ENCODE results near the gene TENM4.

The TENM4 gene

DNA sequence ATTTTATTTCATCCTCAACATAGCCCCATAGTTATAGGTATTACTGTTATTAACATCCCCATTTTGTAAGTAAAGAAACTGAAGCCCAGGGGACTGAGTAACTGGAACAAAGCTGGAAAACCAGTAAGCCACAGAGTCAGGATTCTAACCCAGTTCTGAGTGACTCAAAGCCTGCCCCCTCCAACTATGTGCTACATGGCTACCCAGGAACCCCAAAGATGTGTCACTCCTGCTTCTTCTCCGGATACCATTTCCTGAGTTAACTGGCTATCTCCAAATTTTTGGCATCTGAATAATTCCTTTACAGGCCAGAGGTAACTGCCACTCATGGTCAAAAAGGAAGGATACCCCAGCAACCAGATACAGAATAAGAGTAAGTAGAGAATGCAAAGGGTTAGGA lies 43.6 kb downstream of the TENM4 start:
- H3K27me3 ChIP-seq (ENCODE audit: control insufficient read depth, insufficient read depth, low read length) = peaks cover 4% of the 10 kb centered on the region
- H3K4me1 ChIP-seq (ENCODE audit: control insufficient read depth, insufficient read depth, low read length) = no peaks in the 10 kb centered on the region
- H3K9me3 ChIP-seq (ENCODE audit: control insufficient read depth, low read length) = no peaks in the 10 kb centered on the region
- no peak overlapping the region for H3K4me3 ChIP-seq (ENCODE audit: low read length)
- no peak overlapping the region for H3K9ac ChIP-seq (ENCODE audit: low read length)
- H3K36me3 ChIP-seq (ENCODE audit: control insufficient read depth, insufficient read depth, low read length) = no peaks in the 10 kb centered on the region

DNA sequence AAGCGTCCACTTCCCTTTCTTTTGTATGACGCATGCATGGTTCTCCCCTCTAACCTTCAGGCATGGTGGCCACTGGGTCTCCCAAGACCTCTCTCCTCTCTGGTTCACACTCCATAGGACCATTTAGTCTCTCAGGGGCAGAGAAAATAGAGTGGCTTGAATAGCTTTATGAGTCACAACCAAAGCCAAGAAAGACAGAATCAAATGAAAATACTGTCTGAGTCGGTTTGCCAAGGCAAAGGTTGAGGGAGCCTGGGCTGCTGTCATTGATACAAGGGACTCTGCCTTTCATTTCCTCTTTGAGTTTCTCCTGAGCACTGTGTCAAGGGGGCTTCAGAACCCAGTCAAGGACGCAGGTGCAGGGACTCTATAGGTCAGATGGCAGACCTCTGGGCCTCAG lies 44.2 kb downstream of the TENM4 start:
- Histone ChIP-seq H3K4me3 (ENCODE audit: low read length) (no peak overlapping the region), H3K36me3 (ENCODE audit: control insufficient read depth, insufficient read depth, low read length) (no peaks in the 10 kb centered on the region), H3K27me3 (ENCODE audit: control insufficient read depth, insufficient read depth, low read length) (peaks cover 4% of the 10 kb centered on the region), H3K4me1 (ENCODE audit: control insufficient read depth, insufficient read depth, low read length) (no peaks in the 10 kb centered on the region), H3K9me3 (ENCODE audit: control insufficient read depth, low read length) (no peaks in the 10 kb centered on the region), H3K9ac (ENCODE audit: low read length) (no peak overlapping the region)

DNA sequence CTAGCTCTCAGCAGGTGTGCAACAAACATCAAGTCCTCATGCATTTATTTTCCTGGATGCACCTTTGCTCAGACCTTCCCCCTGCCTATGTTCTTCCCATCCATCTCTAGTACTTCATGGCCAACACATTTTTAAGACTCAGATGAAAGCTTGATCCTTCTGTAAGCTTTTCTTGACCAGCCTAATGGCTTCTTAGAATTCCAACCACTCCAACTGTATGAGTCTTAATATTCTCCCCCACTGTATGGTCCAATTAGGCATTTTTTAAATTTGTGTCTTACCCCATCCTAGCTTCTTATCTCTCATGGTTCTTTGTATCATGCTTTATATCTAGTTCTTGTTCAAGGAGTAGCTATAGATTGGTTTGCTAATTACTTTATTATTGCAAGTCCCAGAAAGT lies 44.8 kb downstream of the TENM4 start:
- peaks cover 4% of the 10 kb centered on the region for H3K27me3 ChIP-seq (ENCODE audit: control insufficient read depth, insufficient read depth, low read length)
- no peaks in the 10 kb centered on the region for H3K4me1 ChIP-seq (ENCODE audit: control insufficient read depth, insufficient read depth, low read length)
- H3K9ac ChIP-seq (ENCODE audit: low read length) = no peak overlapping the region
- no peaks in the 10 kb centered on the region for H3K36me3 ChIP-seq (ENCODE audit: control insufficient read depth, insufficient read depth, low read length)
- no peak overlapping the region for H3K4me3 ChIP-seq (ENCODE audit: low read length)
- no peaks in the 10 kb centered on the region for H3K9me3 ChIP-seq (ENCODE audit: control insufficient read depth, low read length)

DNA sequence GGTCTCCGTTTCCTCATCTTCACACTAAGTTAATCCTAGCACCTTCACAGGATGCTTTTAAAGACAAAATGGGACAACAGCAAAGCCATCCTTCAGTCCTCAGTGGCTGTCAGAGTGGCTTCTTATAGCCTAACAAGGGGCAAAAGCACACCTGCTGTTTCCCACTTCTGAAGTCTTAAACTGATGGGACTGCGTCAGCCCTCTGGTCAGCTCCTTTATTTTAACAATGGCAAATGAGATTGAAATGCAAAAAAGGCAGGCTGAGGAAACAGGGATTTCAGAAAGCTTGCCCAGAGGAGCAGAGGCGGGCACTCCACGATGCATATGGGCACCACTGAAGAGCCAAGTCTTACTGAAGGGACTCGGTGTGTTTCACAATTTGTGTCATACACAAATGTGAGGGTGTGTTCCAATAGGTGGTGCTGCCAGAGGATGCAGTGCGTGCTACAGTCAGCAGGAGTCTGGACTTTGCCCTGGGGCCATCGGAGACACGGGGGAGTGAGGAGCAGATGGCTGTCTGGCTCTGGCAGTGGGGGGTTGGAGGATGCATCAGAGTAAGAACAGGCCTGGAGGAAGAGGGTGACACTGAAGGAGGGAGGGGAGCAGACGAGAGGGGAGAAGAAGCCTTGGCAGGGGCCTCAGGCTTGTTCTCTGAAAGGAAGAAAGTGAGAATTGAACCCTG lies 47.3 kb downstream of the TENM4 start:
- H3K9ac ChIP-seq (ENCODE audit: low read length) = no peak overlapping the region
- no peak overlapping the region for H3K4me3 ChIP-seq (ENCODE audit: low read length)
- H3K36me3 ChIP-seq (ENCODE audit: control insufficient read depth, insufficient read depth, low read length) = no peaks in the 10 kb centered on the region
- H3K27me3 ChIP-seq (ENCODE audit: control insufficient read depth, insufficient read depth, low read length) = peaks cover 4% of the 10 kb centered on the region
- H3K9me3 ChIP-seq (ENCODE audit: control insufficient read depth, low read length) = no peaks in the 10 kb centered on the region
- no peaks in the 10 kb centered on the region for H3K4me1 ChIP-seq (ENCODE audit: control insufficient read depth, insufficient read depth, low read length)

DNA sequence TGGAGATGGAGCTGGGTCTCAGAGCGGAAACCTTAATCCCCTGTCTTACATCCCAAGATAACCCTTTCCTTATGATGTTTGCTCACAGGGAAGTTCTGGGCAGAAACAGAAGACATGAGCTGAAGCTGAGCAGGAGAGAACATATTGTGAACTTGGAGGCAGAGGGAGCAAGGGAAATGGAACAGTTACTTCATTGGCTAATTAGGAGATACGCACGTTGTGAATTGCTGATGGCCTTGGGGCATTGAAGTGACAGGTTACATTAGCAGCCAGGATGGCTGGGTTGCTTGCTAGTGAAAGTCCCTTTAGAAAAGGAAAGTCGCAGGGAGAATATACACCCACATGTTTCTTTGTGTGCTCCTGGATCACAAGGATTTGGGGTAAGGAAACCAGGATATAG lies 48.7 kb downstream of the TENM4 start:
- Histone ChIP-seq H3K27me3 (ENCODE audit: control insufficient read depth, insufficient read depth, low read length) (peaks cover 4% of the 10 kb centered on the region), H3K4me1 (ENCODE audit: control insufficient read depth, insufficient read depth, low read length) (no peaks in the 10 kb centered on the region), H3K4me3 (ENCODE audit: low read length) (no peak overlapping the region), H3K9me3 (ENCODE audit: control insufficient read depth, low read length) (no peaks in the 10 kb centered on the region), H3K36me3 (ENCODE audit: control insufficient read depth, insufficient read depth, low read length) (no peaks in the 10 kb centered on the region), H3K9ac (ENCODE audit: low read length) (no peak overlapping the region)

DNA sequence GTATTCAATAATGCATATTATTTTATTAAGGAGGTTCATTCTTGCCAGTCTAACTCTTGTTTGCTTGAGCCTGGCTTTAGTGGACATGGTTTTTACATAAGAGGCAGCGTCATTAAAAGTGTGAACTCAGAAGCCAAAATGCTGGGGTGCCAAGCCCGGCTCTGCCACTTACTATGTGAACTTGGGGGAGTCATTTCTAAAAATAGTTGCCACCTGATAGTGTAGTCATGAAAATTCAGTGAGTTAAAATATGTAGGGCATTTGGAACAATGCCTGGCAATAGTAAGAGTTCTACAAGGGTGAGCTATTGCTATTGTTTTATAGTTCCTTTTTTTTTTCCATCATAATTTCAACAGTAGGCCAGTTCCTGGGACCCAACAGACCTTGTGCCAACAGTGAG lies 49.9 kb downstream of the TENM4 start:
- no peak overlapping the region for H3K4me3 ChIP-seq (ENCODE audit: low read length)
- H3K9ac ChIP-seq (ENCODE audit: low read length) = no peak overlapping the region
- H3K4me1 ChIP-seq (ENCODE audit: control insufficient read depth, insufficient read depth, low read length) = no peaks in the 10 kb centered on the region
- H3K27me3 ChIP-seq (ENCODE audit: control insufficient read depth, insufficient read depth, low read length) = no peaks in the 10 kb centered on the region
- no peaks in the 10 kb centered on the region for H3K9me3 ChIP-seq (ENCODE audit: control insufficient read depth, low read length)
- H3K36me3 ChIP-seq (ENCODE audit: control insufficient read depth, insufficient read depth, low read length) = no peaks in the 10 kb centered on the region

DNA sequence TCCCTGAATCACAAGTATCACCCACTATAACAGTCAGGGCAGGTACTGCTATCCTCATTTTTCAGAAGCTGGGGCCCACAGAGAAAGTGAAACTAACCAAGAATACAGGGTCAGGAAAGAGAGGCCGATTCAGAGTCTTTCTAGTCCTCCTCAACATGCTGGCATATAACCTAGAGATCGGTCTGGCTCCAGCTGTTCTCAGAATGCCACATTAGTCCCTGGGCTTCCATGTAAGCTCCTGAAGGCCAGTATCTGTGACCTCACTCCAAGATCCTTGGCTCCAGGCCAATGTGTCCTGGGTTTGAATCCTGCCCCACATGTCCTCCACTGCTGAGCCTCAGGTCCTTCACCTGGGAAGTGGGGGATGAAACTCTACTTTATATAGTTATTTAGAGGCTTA lies 50.4 kb downstream of the TENM4 start:
- Histone ChIP-seq H3K4me3 (ENCODE audit: low read length) (no peak overlapping the region), H3K27me3 (ENCODE audit: control insufficient read depth, insufficient read depth, low read length) (no peaks in the 10 kb centered on the region), H3K9ac (ENCODE audit: low read length) (no peak overlapping the region), H3K4me1 (ENCODE audit: control insufficient read depth, insufficient read depth, low read length) (no peaks in the 10 kb centered on the region), H3K9me3 (ENCODE audit: control insufficient read depth, low read length) (no peaks in the 10 kb centered on the region), H3K36me3 (ENCODE audit: control insufficient read depth, insufficient read depth, low read length) (no peaks in the 10 kb centered on the region)

- H3K9me3 ChIP-seq (ENCODE audit: control insufficient read depth, low read length) = no peaks in the 10 kb centered on the region
- H3K4me1 ChIP-seq (ENCODE audit: control insufficient read depth, insufficient read depth, low read length) = no peaks in the 10 kb centered on the region
- no peaks in the 10 kb centered on the region for H3K36me3 ChIP-seq (ENCODE audit: control insufficient read depth, insufficient read depth, low read length)
- H3K9ac ChIP-seq (ENCODE audit: low read length) = no peak overlapping the region
- H3K27me3 ChIP-seq (ENCODE audit: control insufficient read depth, insufficient read depth, low read length) = no peaks in the 10 kb centered on the region
- no peak overlapping the region for H3K4me3 ChIP-seq (ENCODE audit: low read length)
These were observed 52.6 kb downstream of the TENM4 start for GRCh38 chr11:79388201-79388600.

- Histone ChIP-seq H3K27me3 (ENCODE audit: control insufficient read depth, insufficient read depth, low read length) (no peaks in the 10 kb centered on the region), H3K9me3 (ENCODE audit: control insufficient read depth, low read length) (no peaks in the 10 kb centered on the region), H3K4me1 (ENCODE audit: control insufficient read depth, insufficient read depth, low read length) (no peaks in the 10 kb centered on the region), H3K36me3 (ENCODE audit: control insufficient read depth, insufficient read depth, low read length) (no peaks in the 10 kb centered on the region), H3K4me3 (ENCODE audit: low read length) (no peak overlapping the region), H3K9ac (ENCODE audit: low read length) (no peak overlapping the region)
These were observed 57.0 kb downstream of the TENM4 start for GRCh38 chr11:79383874-79384273.

- Histone ChIP-seq H3K36me3 (ENCODE audit: control insufficient read depth, insufficient read depth, low read length) (no peaks in the 10 kb centered on the region), H3K9me3 (ENCODE audit: control insufficient read depth, low read length) (no peaks in the 10 kb centered on the region), H3K4me3 (ENCODE audit: low read length) (no peak overlapping the region), H3K4me1 (ENCODE audit: control insufficient read depth, insufficient read depth, low read length) (no peaks in the 10 kb centered on the region), H3K27me3 (ENCODE audit: control insufficient read depth, insufficient read depth, low read length) (no peaks in the 10 kb centered on the region), H3K9ac (ENCODE audit: low read length) (no peak overlapping the region)
These were observed 58.4 kb downstream of the TENM4 start for GRCh38 chr11:79382301-79383050.

DNA sequence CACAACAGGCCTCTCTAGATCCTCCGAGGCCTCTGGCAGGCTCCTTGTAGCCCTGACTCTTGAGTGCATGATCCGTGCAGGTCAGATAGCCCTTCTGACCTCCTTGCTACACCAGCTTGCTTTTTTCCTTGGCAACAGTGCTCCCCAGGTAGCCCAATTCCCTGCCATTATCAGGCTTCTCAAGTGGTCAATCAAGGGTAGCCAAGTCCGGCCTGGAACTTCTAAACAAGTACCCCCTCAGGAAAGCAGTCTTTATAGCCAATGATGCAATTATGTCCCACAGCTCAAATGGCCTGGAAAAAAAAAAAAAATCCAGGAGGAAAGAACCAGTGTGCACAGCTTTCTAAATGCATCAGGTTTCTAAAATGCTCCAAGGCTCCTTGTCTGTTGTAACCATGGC lies 59.8 kb downstream of the TENM4 start:
- Histone ChIP-seq H3K4me3 (ENCODE audit: low read length) (no peak overlapping the region), H3K9ac (ENCODE audit: low read length) (no peak overlapping the region), H3K36me3 (ENCODE audit: control insufficient read depth, insufficient read depth, low read length) (no peaks in the 10 kb centered on the region), H3K9me3 (ENCODE audit: control insufficient read depth, low read length) (no peaks in the 10 kb centered on the region), H3K27me3 (ENCODE audit: control insufficient read depth, insufficient read depth, low read length) (no peaks in the 10 kb centered on the region), H3K4me1 (ENCODE audit: control insufficient read depth, insufficient read depth, low read length) (no peaks in the 10 kb centered on the region)

- H3K4me3 ChIP-seq (ENCODE audit: low read length) = no peak overlapping the region
- H3K4me1 ChIP-seq (ENCODE audit: control insufficient read depth, insufficient read depth, low read length) = no peaks in the 10 kb centered on the region
- H3K27me3 ChIP-seq (ENCODE audit: control insufficient read depth, insufficient read depth, low read length) = peaks cover 2% of the 10 kb centered on the region
- H3K9ac ChIP-seq (ENCODE audit: low read length) = no peak overlapping the region
- no peaks in the 10 kb centered on the region for H3K9me3 ChIP-seq (ENCODE audit: control insufficient read depth, low read length)
- H3K36me3 ChIP-seq (ENCODE audit: control insufficient read depth, insufficient read depth, low read length) = no peaks in the 10 kb centered on the region
These were observed 63.4 kb downstream of the TENM4 start for GRCh38 chr11:79377406-79377805.

Data from mucosa of stomach (tissue), 1 donor.